Caki2 (cell line): Measurements from ENCODE around the gene SCD5. TPM values are rescaled to one million over a fixed set of nuclear protein-coding genes. Genes with fewer than 3 reads are reported as not detected.
A peak's percentile ranks its signal among the peaks of the same experiment; 100 is the strongest.
"Not testable (repeated sequence)": the region's sequence is repeated elsewhere in the genome, so short reads cannot be mapped to it uniquely, and the experiment has no call there.

ENCODE experiments used
- DNase-seq: peaks from one replicate; pipeline ENCODE4 v3.0.0-alpha.2; 2015; ENCODE audit warnings: low read depth
- in situ Hi-C: cut with HindIII; loops from 2 replicates; pipeline ENCODE4 v1.10.0; 2016; ENCODE audit warnings: low sequenced_read_pairs, low pct_unique_long_range_greater_than_20kb, mixed read lengths
- total RNA-seq: library from RNA; depleted of rRNA; stranded (reverse); fragments of >200 nt; shearing (Covaris generic); gene quantifications from 2 replicates; pipeline ENCODE4 v1.2.3, GENCODE V29; 2014; ENCODE audit warnings: low replicate concordance; rRNA removed

The SCD5 gene
- 4.4 and 7.2 TPM in 2 replicates for total RNA-seq

DNA sequence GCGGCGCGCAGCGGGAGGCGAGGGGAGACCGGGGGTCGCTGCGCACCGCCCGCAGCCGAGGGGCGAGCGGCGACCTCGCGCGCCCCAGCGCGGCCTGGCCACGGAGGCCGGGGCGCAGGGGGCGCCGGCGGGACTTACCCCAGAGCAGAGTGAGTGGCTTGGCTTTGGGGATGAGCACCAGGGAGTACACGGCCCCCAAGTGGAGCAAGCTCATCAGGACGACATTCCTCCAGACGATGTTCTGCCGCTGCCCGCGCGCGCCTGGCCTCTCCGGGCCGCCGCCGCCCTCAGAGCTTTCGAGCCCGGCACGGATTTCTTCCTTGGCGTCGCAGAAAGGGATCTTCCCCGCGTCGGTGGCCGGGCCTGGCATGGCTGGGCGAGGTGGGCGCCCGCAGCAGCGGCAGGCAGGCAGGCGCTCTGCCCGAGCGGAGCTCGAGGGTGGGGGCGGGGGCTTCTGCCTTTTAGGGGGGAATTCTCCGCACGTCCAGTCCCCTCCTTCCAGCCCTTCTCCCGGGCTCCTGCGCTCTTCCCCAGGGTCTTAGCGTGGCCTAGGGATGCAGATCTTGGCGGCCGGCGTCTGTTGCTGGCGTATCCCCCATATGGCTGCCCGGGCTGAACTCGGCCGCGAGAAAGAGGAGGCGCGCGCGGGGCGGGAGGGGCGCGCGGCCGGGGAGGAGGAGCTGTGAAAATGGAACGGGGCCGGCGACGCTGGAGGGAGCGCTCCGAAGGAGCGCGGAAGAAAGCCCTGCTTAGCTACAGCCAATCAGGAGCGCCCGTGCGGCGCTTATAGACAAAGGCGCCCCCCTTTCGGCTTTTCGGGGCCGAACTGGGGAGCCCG lies at the start of gene SCD5:
Gene SCD5 (minus strand): TSS at position 629 of the 838 bp plus-strand sequence. CDS start 259 bp downstream, at position 370.
- peak; percentile 47 for DNase-seq
- in situ Hi-C loops = no loop called here

DNA sequence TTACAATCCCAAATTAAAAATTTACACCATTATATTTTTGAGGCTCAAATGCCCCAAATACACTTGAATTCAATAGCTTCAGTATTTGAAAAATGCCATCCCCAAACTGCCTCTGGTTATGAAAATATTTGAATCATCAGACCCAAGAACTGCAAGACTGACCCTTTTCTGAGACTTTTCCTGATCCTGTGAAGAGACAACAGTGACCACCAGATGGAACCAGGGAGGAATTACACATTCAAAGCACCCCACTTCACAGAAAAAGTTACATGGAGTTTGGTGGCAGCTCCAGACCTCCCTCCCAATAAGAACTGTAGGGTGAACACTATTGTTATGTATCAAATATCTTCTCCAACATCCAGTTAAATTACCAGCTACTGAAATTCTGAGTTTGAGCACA lies 44.0 kb upstream of the SCD5 start:
- in situ Hi-C loops = no loop called here
- DNase-seq = no peak

DNA sequence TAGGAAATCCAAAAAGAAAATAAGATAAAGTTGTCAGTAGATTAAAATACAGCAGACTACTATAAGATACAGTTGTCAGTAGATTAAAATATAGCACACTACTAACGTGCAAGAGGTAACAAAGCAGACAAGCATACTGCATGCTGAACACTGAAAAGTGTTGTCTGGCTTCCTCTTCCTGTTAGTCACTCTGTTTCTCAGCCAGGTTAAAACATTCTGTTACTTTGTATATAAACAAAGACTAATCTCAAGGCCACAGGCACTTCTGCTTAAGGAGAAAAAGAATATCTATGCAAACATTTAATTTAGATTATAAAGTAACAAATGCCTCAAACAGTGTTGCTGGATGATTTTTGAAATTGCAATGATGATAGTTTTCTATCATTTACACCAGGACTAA lies 41.0 kb upstream of the SCD5 start:
- in situ Hi-C loops = no loop called here
- DNase-seq = no peak

DNA sequence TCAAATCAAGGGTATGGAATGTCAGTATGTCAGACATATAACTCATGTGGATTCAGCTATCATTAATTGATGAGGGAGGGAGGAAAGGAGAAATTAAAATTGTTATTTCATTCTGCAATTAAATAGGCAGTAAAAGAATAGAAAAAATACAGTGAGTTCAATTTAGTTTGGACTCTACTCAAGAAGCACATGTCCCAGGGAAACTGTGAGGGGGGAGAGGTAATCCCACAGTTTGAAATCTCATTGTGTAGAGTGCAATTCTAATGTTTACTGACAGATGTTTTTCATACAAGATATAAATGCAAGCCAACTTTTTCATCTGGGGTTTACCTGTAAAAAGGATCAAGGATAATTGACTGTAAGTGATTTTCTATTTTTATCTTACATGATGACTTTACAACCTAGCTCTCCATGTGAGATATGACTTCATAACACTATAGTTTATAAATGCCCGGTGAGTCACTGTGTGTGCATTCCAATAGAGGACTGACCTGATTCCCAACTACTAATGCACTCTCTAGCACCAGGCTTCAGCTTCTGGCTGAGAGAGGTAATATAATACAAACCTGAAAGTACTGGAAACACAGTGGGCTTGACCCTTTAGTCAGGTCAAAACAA lies 35.2 kb upstream of the SCD5 start:
- in situ Hi-C loops = no loop called here
- peak; percentile 50 for DNase-seq

DNA sequence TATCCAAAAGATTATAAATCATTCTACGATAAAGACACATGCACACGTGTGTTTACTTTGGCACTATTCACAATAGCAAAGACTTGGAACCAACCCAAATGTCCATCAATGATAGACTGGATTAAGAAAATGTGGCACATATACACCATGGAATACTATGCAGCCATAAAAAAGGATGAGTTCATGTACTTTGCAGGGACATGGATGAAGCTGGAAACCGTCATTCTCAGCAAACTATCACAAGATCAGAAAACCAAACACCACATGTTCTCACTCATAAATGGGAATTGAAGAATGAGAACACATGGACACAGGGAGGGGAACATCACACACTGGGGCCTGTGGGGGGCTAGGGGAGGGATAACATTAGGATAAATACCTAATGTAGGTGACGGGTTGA lies 34.5 kb upstream of the SCD5 start:
- in situ Hi-C loops = not testable (repeated sequence)

DNA sequence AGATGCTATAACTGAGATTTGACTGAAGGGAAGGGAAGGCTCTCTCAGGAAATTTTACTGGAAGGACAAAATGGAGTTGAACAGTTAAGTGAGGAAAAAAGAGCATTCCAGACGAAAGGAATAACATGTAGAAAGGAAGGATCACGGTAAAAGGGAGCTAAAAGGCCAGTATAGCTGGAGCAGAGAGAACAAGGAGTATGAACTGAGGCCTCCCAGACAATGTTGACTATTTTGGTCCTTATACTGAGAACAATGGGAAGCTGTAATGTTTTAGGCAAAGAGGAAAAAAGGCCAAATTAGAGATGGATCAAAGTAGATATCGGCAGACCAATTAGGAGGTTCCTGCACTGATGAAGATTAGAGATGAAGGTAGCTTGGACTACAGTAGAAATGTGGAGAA lies 26.8 kb upstream of the SCD5 start:
- in situ Hi-C loops = no loop called here
- no peak for DNase-seq

More for the DNA sequence above, 34.5 kb upstream of the SCD5 start:
- DNase-seq = not testable (repeated sequence)

DNA sequence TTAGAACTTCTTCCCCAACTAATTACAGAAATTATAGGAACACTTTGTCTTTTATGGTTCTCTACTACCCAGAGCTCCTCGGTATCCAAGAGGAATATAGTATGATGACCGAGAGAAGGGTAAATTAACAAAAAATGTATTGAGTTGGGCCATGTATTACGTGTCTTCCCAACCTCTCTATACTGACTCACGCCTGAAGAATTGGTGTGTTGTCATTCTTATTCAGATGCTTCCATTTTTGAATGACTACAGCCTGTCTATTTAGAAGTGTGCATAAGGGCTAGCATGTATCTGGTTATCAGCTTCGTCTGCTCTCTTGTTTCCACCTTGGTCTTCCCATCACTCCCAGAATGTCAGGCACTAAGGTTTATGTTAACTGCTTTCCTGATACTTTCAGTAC lies 24.5 kb upstream of the SCD5 start:
- no peak for DNase-seq
- in situ Hi-C loops = no loop called here

DNA sequence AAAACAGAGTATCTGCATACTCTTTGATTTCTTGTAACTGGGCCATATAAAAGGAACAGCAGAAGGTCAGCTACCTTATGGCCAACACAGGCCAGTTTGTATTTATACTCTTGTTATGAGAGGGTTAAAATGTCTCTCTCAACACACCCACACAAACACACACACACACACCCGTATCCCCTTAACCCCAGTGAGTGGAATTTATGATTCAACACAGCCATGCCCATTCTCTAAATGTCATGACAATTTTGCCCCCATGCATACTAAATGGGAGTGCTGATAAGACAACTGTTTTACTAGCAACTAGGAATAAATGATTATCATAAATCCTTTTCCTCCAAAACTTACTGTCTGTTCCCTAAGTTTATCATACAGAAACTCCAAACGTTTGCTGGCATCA lies 22.1 kb upstream of the SCD5 start:
- in situ Hi-C loops = no loop called here
- DNase-seq = no peak

DNA sequence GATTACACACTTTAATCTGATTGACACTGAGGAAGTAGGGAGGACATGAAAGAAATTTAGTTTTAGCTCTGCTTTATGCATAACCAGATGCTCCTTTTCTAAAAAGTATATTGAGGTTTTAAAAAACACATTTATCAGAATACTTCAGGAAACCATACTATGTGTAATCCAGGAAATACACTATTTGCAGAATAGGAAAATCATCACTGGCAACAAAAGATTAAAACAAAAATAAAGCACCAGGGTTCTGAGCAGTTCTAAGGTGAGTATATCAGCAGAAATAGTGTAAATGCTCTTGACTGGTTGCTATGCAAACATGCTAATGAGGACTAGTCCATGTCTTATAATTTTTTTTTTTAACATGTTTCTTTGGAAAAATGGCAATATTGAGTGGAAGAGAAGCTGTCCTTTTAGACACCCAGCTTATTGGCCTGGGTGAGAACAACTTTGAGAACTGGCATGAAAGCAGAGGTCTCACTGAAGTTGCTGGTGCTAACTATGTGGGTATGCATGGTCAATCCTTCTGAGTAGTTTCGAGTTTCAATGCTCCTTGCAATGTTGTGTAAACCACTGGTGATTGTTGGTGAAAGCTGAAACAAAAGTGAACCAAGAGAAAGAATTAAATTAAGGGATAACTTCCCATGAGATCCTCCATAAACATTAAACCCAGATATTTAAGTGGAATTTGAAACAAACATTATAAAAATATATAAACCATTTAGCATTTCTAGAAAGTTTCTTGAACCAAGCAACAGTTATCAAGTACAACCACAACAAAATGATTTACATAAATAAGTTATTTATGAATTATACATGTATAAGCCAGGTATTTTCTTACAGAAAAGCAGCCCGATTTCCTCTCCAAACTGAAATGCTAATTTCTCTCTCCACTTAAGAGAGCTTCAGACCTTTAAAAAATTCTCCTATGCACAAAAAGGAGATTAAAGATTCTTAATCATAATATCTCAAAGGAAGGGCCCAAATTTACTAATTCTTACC lies 20.4 kb upstream of the SCD5 start:
- in situ Hi-C loops = no loop called here
- no peak for DNase-seq

DNA sequence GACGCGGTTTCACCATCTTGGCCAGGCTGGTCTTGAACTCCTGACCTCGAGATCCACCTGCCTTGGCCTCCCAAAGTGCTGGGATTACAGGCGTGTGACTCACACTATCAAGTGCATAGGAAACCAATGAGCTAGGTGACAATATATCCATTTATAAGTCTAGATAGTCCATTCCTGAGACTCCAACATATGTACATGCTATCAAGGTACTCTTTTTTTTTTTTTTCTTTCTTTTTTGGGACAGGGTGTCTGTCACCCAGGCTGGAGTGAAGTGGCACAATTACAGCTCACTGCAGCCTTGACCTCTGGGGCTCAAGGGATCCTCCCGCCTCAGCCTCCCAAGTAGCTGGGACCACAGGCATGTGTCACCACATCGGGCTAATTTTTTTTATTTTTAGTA lies 18.3 kb upstream of the SCD5 start:
- DNase-seq, in situ Hi-C loops: not testable (repeated sequence)

DNA sequence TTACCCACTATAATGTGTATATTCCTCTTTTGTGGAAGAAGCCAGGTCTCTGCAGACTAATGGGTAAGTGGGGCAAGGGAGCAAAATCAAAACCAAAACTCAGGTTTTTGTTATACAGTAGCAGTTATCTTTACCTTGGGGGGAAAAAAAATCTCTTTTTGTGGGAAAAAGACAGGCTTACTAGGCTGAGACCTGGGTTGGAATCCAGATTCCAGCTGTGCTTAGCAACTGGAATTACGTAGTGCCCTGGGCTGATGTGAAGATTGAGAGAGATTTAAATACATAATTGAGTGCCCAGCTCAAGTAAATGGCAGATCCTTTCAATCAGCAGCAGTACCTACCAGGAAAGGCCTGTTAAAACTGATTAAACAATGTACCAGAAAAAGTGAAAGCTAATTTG lies 15.4 kb upstream of the SCD5 start:
- in situ Hi-C loops = no loop called here
- no peak for DNase-seq

DNA sequence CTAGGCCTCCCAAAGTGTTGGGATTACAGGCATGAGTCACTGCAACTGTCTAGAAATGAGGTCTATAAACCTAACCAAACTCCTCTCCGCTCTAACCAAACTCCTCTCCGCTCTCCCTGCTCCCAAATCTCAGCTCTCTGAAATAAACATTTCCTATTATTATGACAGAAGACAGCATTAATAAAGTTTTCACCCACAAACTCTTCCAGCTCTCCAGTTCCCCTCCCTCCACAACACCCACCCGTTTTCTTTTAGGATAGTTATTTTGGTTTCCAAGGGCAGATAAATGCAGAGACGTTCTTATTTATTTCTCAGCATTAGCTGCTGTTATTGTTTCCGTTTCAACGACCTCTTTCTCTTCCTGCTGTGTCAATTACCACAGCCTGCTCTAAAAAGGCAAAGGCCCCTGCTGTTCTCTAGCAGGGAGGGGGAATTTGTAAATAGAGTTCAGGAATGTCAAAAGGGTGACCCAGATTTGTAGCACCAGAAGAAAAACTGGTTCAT lies 13.3 kb upstream of the SCD5 start:
- in situ Hi-C loops = no loop called here
- DNase-seq = no peak

DNA sequence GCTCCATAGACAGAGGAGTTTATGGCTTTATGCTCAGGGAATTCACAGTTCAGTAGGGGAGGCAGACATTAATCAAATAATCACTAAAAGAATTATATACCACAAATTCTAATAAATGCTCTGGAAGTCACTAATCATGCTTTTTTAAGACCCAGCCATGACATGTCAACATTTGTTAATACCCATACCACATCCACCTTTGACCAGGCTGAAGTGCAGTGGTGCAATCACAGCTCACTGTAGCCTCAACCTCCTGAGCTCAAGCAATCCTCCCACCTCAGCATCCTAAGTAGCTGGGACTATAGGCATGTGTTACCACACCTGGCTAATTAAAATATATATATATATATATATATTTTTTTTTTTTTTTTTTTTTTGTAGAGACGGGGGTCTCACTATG lies 12.8 kb upstream of the SCD5 start:
- in situ Hi-C loops = no loop called here
- DNase-seq = no peak

DNA sequence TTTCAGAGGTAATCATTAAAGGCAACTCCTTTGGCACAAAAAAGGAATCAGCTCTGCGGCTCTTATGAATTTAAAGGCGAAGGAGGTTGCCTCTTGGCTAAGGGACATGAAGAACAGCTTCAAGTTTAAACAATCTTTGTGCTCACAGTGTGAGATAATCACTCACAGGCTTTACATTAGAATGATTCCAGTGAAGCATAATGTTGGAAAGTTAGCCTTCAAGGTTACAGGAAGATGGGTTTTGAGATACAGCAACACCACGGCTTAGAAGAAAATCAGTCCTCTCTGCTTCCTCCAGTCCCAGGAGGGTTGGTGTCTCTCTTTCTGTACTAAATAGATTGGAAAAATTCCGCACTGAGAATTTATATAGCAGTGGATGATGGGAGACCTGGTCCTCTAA lies 11.6 kb upstream of the SCD5 start:
- in situ Hi-C loops = no loop called here
- DNase-seq = no peak

DNA sequence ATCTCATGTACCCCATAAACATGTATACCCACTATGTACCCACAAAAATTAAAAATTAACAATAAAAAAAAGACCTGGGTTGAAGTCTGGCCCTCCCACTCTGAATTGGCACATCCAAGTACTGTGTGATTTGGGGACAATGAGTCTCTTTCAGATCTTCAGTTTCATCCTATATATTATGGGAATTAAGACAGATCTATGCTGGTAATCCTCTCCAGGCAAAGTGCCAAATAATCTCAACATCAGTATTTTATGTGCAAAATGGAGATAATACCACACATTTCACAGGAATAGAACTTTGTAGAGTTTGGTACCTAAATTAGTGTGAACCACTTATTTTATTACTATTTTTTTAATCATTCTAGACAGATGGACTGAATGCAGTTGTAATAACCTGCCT lies 11.0 kb upstream of the SCD5 start:
- no peak for DNase-seq
- in situ Hi-C loops = no loop called here

DNA sequence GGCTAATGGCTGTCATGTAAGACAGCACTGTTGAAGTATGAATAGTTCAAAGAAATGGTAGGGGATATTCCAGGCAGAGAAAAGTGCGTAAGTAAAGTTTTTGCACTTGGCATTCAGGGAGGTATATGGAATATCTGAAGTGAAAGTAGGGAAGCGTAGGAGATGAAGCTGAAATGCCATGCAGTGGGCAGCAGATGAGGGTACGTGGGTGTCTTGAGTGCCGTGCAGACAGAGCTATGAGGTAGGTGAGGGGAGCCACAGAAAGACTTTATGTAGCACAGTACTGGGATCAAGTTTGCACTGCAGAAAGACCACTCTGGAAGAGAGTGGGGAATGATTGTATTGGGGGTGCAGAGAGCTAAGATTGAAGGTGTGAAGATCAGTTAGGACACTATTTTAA lies 5.2 kb upstream of the SCD5 start:
- in situ Hi-C loops = no loop called here
- DNase-seq = no peak

DNA sequence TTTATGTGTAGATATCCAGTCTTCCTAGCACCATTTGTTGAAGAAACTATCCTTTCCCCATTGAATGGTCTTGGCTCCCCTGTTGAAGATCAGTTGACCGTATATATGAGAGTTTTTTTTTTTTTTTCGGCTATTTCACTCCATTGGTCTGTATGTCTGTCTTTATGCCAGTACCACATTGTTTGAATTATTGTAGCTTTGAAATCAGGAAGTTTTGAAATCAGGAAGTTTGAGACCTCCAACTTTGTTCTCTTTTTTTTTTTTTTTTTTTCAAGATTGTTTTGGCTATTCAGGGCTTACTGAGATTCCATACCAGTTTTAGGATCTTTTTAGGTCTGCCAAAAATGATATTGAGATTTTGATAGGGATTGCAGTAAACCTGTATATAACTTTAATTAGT lies 4.3 kb upstream of the SCD5 start:
- no peak for DNase-seq
- in situ Hi-C loops = no loop called here

DNA sequence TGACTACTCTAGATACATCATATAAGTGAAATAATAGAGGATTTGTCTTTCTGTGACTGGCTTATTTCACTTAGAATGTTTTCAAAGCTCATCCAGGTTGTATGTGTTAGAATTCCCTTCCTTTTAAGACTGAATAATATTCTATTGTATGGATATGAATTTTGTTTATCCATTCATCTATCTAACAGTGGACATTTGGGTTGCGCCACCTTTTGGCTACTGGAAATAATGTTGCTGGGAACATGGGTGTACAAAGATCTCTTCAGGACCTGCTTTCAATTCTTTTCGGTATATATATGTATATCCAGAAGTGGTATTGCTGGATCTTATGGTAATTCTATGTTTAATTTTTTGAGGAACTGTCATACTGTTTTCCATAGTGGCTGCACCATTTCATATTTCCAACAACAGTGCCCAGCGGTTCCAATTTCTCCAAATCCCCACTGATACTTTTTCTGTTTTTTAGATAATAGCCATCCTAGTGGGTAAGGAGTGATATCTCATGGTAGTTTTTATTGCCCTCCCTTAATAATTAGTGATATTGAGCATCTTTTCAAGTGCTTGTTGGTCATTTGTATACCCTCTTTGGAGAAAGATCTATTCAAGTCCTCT lies 3.4 kb upstream of the SCD5 start:
- in situ Hi-C loops = no loop called here

More for the DNA sequence above, 3.4 kb upstream of the SCD5 start:
- DNase-seq = no peak
